Heart left ventricle (tissue), 13 donors: Measurements from ENCODE around the gene SPATA2L.

Source experiments
- CTCF ChIP-seq, 12 donors: fragments of 200-600 bp; sonication (generic) in 4 of 12; IDR thresholded peaks; one replicate each; pipeline versions ENCODE4 v1.5.0 to v1.8.0; 2018 to 2022; ENCODE audit warnings: antibody characterized with exemption in 12 of 12, mild to moderate bottlenecking in 5 of 12
- POLR2A ChIP-seq, 2 donors: fragments of 450-650 bp; IDR thresholded peaks; one replicate each; pipeline ENCODE4 v1.6.1; 2017; ENCODE audit warnings: antibody characterized with exemption in 2 of 2, mild to moderate bottlenecking in 2 of 2, moderate library complexity in 2 of 2
- donor health status: ischemic (EF 13 %, LVEDD 7.1; RV severe dilation, severe dysfunction).
- donor health status: DM: no; HTN: yes; CAD: no.
- donor health status: DM: no; HTN: no; CAD: no.
- donor health status: ischemic (EF 25% LVEDD 6.9; RV normal size, moderate dysfunction).
- donor health status: ischemic (EF 25% LVEDD 5.7; RV mildly dilated, moderate dysfunction).
- donor health status: ischemic (EF 35%, LVEDD 5.7; RV mildly dilated, moderate dysfunction).
- donor health status: nonischemic (EF 11% LVEDD 7.7; RV severe dilation, severe dysfunction).
- donor health status: DM: yes; HTN: yes; CAD: no.
- donor health status: PGD.
- donor health status: ischemic (EF 29% LVEDD 5.4; RV normal size, mild dysfunction).
- donor health status: nonischemic (EF 23%, LVEDD 6.1; RV moderate dilation, normal function).

- TF ChIP-seq CTCF (IDR thresholded peaks at IDR 0.05) (no peak), POLR2A (IDR thresholded peaks at IDR 0.05) (no peak)
Observed at GRCh38 chr16:89655062-89655643, 46.4 kb downstream of the SPATA2L start.
